Stomach (tissue), 4 donors: ENCODE results near the gene STK38L.

Experiments used
- CTCF ChIP-seq, 7 experiments: fragments of 450-650 bp in 4 of 7; fragments of 200-600 bp in 3 of 7; sonication (generic) in 3 of 7; IDR thresholded peaks; one replicate each; pipeline ENCODE4 v1.5.1; 2016 to 2019; ENCODE audit warnings: antibody characterized with exemption in 7 of 7, control low read depth in 2 of 7, mild to moderate bottlenecking in 1 of 7
- POLR2A ChIP-seq, 4 donors: fragments of 450-650 bp; IDR thresholded peaks; one replicate each; pipeline ENCODE4 v1.6.1; 2016; ENCODE audit warnings: antibody characterized with exemption in 4 of 4, control low read depth in 2 of 4, mild to moderate bottlenecking in 1 of 4, moderate library complexity in 1 of 4

- TF ChIP-seq CTCF (IDR thresholded peaks at IDR 0.05) (no peak), POLR2A (IDR thresholded peaks at IDR 0.05) (no peak)
Measured at GRCh38 chr12:27270148-27270547, 26.1 kb downstream of the STK38L start.
